ENCODE data around the gene SPATA2L.
"Not testable (repeated sequence)": the region's sequence is repeated elsewhere in the genome, so short reads cannot be mapped to it uniquely, and the experiment has no call there.

Gene SPATA2L

DNA sequence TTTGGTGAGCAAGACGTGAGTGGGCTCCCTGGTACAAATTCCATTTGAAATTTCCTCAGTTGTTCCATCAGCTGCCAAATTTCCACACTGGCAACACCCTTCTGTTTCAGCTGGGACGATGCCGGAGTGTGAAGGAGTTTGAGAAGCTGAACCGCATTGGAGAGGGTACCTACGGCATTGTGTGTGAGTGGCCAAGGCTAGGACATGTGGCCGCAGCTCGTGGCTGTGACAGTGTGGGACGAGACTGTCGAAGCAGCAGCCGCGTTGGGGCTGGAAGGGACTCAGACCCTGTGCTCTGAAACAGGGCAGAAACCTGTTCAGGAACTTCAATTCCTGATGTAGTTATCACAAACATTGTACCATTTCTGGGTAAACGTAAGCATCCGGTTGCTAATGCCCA lies 12.4 kb downstream of the SPATA2L start:
- DNase-seq, result no peak

DNA sequence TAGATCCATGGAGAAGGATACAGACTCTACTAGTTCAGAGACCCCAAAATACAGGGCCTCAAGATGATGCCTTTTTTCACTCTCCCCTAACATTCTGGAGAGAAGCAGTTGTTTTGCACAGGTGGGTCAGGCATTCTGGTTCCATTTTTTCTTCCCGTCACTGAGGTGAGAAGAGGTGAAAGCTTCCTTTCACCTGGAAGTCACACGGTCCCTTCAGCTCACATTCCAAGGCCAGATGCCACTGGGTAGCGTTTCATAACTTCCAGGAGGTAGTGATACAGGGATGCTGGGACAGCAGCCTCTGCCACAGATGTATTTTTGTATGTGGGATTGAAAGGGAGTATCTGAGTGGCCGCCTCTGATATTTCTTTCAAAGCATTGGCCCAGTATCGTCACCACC lies 13.1 kb downstream of the SPATA2L start:
- no peak for DNase-seq

DNA sequence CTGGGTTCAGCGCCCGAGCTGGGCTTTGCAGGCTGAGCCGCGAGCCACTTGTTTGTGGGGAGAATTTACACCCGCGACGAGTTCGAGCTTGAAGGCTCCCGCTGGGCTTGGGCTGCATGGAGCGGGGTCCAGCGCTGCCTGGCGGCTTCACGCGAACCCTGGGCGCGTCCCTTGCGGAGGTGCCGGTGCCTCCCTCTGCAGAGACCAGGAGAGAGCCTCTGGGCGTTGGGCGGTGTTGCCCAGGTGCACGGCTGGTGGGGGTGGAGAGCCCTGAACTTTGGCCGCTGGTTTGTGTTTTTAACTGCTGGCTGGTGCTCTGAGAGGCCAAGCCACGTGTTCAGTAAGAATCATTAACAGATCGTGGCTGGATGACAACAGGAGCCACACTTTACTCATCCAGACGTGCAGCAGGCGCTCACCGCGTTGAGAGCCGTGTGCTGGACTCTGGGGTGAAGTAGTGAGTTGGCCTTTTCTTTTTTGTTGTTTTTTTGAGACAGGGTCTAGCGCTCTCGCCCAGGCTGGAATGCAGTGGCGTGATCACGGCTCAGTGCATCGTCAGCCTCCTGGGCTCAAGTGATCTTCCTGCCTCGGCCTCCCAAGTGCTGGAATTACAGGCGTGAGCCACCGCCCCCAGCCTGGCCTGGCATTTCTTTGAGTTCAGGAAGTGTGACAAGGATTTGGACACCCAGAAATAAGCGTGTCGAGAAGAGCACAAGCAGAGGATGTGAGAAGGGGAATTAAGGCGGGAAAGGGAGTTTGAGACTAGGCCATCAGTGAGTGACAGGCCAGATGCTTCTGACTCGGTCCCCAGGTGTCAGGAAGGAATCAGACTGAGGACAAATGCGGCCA lies 14.2 kb downstream of the SPATA2L start:
- DNase-seq, result no peak

- peak; percentile 64 to 89 for DNase-seq
Measured at GRCh38 chr16:89686520-89687091, 14.9 kb downstream of the SPATA2L start, which contains the start of gene CDK10. Gene CDK10 (plus strand): TSS chr16:89686689. CDS start chr16:89686711, 22 bp downstream.

GRCh38 chr16:89685916-89686315 lies 15.6 kb downstream of the SPATA2L start:
- no peak for DNase-seq

DNA sequence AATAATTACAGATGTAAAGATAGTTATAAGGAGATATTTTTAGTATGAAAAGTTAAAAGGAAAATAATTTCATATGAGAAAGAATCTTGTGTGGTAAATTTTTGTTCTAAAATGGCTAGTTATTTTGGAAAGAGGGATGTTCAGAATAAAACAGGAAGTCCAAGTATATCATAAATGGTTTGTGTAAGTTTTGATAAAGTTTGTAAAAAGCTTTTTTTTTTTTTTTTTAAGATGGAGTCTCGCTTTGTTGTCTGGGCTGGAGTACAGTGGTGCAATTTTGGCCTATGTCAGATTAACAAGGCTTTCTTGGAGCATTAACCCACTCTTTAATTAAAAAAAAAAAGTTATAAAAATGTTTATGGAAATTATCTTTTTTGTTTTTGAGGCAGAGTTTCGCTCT lies 23.2 kb downstream of the SPATA2L start:
- no peak for DNase-seq

- no peak for DNase-seq
Measured at GRCh38 chr16:89672177-89672941, 29.1 kb downstream of the SPATA2L start.

- not testable (repeated sequence) for DNase-seq
Measured at GRCh38 chr16:89671565-89671964, 29.9 kb downstream of the SPATA2L start.

- DNase-seq, result peak in 1 of 2 donors; percentile 23
Measured at GRCh38 chr16:89670496-89671431, 30.7 kb downstream of the SPATA2L start.

- no peak for DNase-seq
Measured at GRCh38 chr16:89669755-89670154, 31.8 kb downstream of the SPATA2L start.

DNA sequence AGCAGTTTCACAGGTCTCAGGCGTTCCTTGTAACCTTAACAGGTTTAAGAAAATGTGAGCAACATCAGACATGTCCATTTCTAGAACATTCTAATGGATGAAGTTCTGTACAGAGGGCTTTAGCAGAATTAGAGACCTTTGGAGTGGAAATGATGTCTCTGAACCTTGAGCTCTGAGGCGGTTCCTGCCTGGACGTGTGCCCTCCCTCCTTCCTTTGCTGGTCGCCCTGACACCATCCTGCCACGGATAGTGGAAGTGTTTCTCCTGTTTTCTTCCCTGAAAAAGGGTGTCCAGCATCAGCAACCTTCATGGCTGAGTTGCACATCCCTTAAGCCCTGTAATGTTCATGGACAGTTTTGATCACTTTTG lies 32.7 kb downstream of the SPATA2L start:
- no peak for DNase-seq

DNA sequence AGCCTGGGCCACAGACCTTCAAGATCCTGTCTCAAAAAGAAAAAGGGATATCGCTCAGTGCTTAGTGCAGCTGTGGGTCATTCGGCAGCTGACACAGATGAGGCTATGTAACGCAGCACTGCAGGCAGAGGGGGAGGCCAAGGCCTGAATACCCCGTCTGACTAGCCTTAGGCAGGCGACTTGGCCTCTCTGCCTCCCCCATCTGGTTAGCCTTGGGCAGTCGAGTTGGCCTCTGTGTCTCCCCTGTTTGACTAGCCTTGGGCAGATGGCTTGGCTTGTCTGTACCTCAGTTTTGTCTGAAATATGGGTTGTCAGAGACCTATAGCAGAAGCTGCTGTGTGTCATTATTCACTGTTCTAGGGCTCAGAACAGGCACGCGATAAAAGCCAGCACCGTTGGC lies 33.9 kb downstream of the SPATA2L start:
- DNase-seq, result no peak

DNA sequence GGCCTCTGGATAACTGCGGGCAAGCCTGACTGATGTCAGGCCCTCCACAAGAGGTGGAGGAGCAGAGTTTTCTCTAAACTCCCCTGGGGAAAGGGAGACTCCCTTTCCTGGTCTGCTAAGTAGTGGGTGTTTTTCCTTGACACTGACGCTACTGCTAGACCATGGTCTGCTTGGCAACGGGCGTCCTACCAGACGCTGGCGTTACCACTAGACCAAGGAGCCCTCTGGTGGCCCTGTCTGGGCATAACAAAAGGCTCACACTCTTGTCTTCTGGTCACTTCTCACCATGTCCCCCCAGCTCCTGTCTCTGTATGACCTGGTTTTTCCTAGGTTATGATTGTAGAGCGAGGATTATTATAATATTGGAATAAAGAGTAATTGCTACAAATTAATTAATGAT lies 34.5 kb downstream of the SPATA2L start:
- not testable (repeated sequence) for DNase-seq

DNA sequence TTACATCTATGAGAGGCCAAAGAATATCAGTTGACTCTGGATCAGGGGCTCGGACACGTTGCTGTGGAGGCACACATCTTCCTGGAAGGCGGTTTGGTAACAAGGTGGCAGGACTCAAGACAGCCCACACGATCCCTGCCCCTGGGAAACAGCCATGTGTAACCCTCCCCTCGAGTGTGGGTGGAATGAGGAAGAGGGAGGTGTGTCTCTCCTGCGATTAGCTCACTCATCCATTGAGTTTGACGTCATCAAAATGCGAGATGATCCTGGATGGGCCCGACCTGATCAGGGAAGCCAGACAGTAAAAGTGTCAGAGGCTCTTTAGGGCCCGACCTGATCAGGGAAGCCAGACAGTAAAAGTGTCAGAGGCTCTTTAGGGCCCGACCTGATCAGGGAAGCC lies 37.3 kb downstream of the SPATA2L start:
- not testable (repeated sequence) for DNase-seq

DNA sequence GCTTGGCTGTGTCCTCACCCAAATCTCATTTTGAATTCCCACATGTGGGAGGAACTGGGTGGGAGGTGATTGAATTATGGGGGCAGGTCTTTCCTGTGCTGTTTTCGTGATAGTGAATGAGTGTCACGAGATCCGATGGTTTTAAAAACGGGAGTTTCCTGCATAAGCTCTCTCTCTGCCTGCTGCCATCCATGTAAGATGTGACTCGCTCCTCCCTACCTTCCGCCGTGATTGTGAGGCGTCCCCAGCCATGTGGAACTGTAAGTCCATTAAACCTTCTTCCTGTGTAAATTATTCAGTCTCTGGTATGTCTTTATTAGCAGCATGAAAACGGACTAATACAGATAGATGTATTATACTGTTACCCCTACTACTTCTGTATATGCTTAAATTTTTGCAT lies 40.3 kb downstream of the SPATA2L start:
- DNase-seq, result no peak

GRCh38 chr16:89660146-89660545 lies 41.4 kb downstream of the SPATA2L start:
- no peak for DNase-seq

GRCh38 chr16:89658221-89658879 lies 43.2 kb downstream of the SPATA2L start:
- no peak for DNase-seq

DNA sequence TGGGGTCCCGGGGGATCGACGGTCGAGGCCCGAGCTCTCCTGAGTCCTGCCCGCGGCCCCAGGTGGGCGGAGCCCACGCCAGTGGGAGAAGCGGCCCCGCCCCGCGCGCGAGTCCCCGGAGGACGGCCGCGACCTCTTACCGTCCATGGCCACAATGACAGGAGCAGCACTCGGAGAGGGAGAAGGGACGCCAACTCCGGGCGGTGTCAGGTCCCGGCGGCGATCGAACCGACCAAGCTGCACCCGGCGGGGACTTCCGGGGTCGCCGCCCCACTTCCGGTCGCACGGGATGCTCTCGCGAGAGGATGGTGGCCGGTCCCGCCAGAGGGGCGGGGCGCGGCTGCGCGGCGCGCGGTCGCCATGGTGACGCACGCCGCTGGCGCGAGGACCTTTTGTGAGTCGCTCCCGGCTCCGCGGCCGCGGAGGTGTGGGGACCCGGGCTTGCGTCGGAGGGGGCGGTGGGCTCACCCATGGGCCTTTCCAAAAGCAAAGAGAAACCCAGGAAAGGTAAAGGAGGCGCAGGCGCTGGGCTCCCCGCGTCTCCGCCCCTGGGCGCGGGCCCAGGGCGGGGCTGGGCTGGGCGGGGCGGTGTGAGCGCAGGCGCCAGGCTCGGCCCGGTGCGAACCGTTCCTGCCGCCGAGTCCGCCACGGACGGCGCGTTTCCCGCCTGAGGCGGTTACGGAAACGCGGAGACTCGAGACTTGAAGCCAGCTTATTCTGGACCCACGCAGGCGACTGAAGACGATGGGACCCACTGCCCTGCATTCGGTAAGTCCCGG lies 43.9 kb downstream of the SPATA2L start, which contains the start of the genes CHMP1A and SPATA33:
TSS of gene CHMP1A (minus strand) at position 267 of the 779 bp plus-strand sequence. CDS start at position 147, 120 bp downstream.
TSS of gene SPATA33 (plus strand) at position 395 of the 779 bp plus-strand sequence. CDS start at position 471, 76 bp downstream.
- DNase-seq, result peak; percentile 43 to 92

GRCh38 chr16:89656435-89657121 lies 44.9 kb downstream of the SPATA2L start:
- DNase-seq, result no peak

GRCh38 chr16:89655062-89655643 lies 46.4 kb downstream of the SPATA2L start:
- DNase-seq, result no peak

Measured in bone marrow (tissue), 2 donors.